ENCODE data around the gene BNIP5. TPM values are rescaled to one million over a fixed set of nuclear protein-coding genes. Genes with fewer than 3 reads are reported as not detected.

The BNIP5 gene
- total and polyA plus RNA-seq, 2 experiments from 2014 or later, result 0.12 TPM; not detected in 1

DNA sequence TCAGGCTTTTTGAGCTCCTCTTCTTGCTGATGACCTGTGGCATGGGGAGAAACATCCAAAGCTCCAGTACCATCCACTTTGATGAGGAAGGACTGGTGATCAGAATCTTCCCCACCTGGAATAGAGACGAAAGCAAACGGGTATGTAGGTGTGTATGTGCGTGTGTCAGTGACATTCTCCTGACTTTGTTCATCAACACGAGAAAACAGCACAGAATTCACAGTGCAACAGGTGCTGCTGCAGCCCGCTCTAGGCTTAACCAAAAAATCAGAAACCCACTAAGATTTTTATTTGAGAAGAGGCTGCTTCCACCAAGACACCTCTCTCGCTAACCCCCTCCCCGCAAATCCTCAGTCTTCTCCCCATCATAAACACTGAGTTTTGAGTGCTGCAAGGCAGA is 8.1 kb downstream of the BNIP5 start:
- no peaks in the 10 kb centered on the region for H3K36me3 ChIP-seq
- no peak overlapping the region for H3K4me3 ChIP-seq
- H3K27me3 ChIP-seq, result no peaks in the 10 kb centered on the region
- no peak overlapping the region for H3K27ac ChIP-seq
- DNase-seq (ENCODE audit: low read depth in 1 of 2, low spot score in 1 of 2), result no peak
- H3K9me3 ChIP-seq (ENCODE audit: low read depth), result no peaks in the 10 kb centered on the region
- TF ChIP-seq, protein P1, sequence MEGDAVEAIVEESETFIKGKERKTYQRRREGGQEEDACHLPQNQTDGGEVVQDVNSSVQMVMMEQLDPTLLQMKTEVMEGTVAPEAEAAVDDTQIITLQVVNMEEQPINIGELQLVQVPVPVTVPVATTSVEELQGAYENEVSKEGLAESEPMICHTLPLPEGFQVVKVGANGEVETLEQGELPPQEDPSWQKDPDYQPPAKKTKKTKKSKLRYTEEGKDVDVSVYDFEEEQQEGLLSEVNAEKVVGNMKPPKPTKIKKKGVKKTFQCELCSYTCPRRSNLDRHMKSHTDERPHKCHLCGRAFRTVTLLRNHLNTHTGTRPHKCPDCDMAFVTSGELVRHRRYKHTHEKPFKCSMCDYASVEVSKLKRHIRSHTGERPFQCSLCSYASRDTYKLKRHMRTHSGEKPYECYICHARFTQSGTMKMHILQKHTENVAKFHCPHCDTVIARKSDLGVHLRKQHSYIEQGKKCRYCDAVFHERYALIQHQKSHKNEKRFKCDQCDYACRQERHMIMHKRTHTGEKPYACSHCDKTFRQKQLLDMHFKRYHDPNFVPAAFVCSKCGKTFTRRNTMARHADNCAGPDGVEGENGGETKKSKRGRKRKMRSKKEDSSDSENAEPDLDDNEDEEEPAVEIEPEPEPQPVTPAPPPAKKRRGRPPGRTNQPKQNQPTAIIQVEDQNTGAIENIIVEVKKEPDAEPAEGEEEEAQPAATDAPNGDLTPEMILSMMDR (IDR thresholded peaks at IDR 0.05; ENCODE audit: low read depth, low read length), result no peak
- peaks cover 11% of the 10 kb centered on the region for H3K4me1 ChIP-seq (ENCODE audit: low read depth)

DNA sequence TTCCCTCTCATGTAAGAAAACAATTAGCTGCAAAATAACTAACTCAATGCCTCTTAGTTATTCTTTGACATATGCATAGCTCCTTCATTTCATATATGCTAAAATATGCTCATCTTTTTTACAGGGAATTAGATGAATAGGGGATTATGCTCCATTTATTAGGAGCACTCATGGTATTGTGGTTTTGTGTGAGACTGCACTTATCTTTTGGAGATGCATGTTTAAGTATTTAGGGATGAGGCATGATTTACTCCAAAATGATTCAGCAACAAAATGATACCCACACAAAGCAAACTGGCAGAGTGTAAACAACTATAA is 8.8 kb downstream of the BNIP5 start:
- TF ChIP-seq, protein P1 (IDR thresholded peaks at IDR 0.05; ENCODE audit: low read depth, low read length), result no peak
- H3K9me3 ChIP-seq (ENCODE audit: low read depth), result no peaks in the 10 kb centered on the region
- no peak for DNase-seq (ENCODE audit: low read depth in 1 of 2, low spot score in 1 of 2)
- H3K36me3 ChIP-seq, result no peaks in the 10 kb centered on the region
- no peaks in the 10 kb centered on the region for H3K27me3 ChIP-seq
- peaks cover 6% of the 10 kb centered on the region for H3K4me1 ChIP-seq (ENCODE audit: low read depth)
- H3K27ac ChIP-seq, result no peak overlapping the region
- H3K4me3 ChIP-seq, result no peak overlapping the region

DNA sequence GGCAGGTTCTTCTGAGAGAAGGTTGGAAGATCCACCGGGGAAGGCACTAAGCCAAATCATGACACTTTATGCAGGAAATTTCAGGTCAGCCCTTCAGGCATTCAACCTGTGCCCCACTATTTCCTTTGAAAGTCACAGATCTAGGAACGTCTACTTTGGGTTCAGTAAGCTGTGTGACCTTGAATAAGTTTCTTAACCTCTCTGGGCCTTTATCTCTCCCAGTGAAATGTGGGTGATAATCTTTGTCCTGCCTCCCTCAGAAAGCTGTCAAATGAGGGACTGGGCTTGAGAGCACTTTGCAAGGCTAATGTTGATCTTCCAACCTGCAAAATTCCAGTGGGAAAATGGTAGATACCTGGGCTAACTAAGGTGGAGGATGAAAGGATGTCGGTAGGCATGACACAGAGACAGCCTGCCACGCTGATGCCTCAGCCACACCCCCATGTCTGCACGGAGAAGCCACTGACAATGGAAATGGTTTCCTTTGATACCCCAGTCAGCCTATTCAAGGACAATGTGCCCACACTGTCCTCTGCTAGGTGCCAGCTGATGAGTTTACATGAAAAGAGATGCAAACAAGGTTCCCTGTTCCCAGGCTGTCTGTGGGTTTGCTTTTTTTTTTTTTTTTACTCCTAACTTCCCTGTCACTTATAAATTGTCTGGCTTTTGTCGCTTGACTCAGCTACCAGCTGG is 9.3 kb downstream of the BNIP5 start:
- TF ChIP-seq, protein P1 (IDR thresholded peaks at IDR 0.05; ENCODE audit: low read depth, low read length), result no peak
- Histone ChIP-seq H3K9me3 (ENCODE audit: low read depth) (no peaks in the 10 kb centered on the region), H3K4me1 (ENCODE audit: low read depth) (peaks cover 6% of the 10 kb centered on the region), H3K4me3 (no peak overlapping the region), H3K36me3 (no peaks in the 10 kb centered on the region), H3K27ac (no peak overlapping the region), H3K27me3 (no peaks in the 10 kb centered on the region)
- no peak for DNase-seq (ENCODE audit: low read depth in 1 of 2, low spot score in 1 of 2)

DNA sequence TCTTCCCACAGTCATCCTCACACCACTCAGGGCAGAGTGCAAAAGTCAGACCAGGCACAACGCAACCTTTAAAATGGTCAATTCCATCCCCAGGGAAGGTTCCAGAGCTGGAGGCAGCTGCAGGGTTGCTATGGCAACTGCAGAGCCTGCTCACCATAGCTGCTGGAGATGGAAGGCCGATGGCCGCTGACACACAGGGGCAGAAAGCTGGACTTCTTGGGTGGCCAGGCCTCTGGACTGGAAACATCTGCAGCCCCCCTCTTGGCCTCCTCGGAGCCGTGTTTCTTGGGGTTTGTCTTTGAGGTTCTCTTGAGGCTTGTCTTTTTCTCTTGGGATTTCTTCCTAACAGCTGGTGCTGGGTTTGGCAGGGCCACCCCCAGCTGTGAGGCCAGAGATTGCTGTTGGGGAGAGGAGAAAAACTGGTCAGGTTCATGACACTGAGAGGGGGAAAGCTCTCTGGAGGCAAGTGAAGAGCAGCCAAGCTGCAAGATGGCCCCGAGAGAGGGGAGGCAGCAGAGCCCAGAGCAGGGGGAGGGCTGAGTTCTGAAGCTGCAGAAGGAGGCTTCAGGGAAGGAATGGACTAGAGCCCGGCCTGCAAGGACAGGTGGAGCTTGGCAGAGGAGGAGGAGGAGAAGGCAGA is 10.2 kb downstream of the BNIP5 start:
- Histone ChIP-seq H3K4me1 (ENCODE audit: low read depth) (peaks cover 6% of the 10 kb centered on the region), H3K27ac (no peak overlapping the region), H3K9me3 (ENCODE audit: low read depth) (no peaks in the 10 kb centered on the region), H3K4me3 (no peak overlapping the region), H3K27me3 (no peaks in the 10 kb centered on the region), H3K36me3 (no peaks in the 10 kb centered on the region)
- peak in 1 of 2 donors; percentile 67 for DNase-seq (ENCODE audit: low read depth in 1 of 2, low spot score in 1 of 2)
- TF ChIP-seq, protein P1 (IDR thresholded peaks at IDR 0.05; ENCODE audit: low read depth, low read length), result no peak

DNA sequence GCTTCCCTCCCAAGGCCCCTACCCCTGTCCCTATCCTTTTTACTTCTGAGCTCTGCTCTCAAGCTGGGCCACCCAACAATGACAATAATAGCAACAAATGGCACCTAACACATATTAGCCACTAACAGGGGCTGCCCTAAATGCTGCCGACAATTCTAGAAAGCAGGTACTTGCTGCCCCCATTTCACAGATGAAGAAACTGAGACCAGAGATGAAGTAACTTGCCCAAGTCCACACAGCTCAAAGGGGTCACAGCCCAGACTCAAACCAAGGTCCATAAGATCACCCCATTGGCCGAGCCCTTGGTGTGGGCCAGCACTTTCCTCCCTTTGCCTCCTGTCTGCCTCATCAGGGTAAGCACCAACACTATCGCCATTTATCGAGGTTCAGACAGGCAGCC is 12.0 kb downstream of the BNIP5 start:
- Histone ChIP-seq H3K36me3 (no peaks in the 10 kb centered on the region), H3K4me3 (no peak overlapping the region), H3K27ac (no peak overlapping the region), H3K27me3 (no peaks in the 10 kb centered on the region), H3K9me3 (ENCODE audit: low read depth) (no peaks in the 10 kb centered on the region), H3K4me1 (ENCODE audit: low read depth) (peaks cover 6% of the 10 kb centered on the region)
- TF ChIP-seq, protein P1 (IDR thresholded peaks at IDR 0.05; ENCODE audit: low read depth, low read length), result no peak
- DNase-seq (ENCODE audit: low read depth in 1 of 2, low spot score in 1 of 2), result no peak
